Large intestine (tissue), 3 donors: ENCODE results near the gene NEO1. TPM values are rescaled to one million over a fixed set of nuclear protein-coding genes. Genes with fewer than 3 reads are reported as not detected.

Experiments
- DNase-seq, 2 donors: peaks; one replicate each; pipeline versions ENCODE4 v3.0.0 to v3.0.0-alpha.2; 2013
- H3K27ac ChIP-seq: one replicate; pipeline ENCODE4 v1.5.1; 2013; ENCODE audit warnings: low read length
- H3K27me3 ChIP-seq: 2 replicates; pipeline ENCODE4 v1.6.1; 2013; ENCODE audit warnings: low read length; ENCODE audit not compliant: control insufficient read depth, insufficient read depth
- H3K36me3 ChIP-seq: 2 replicates; pipeline ENCODE4 v1.6.1; 2013; ENCODE audit warnings: low read length; ENCODE audit not compliant: control insufficient read depth, insufficient read depth
- H3K4me1 ChIP-seq: one replicate; pipeline ENCODE4 v1.6.1; 2013; ENCODE audit warnings: low read length; ENCODE audit not compliant: control insufficient read depth, insufficient read depth
- H3K4me3 ChIP-seq: one replicate; pipeline ENCODE4 v1.5.1; 2013; ENCODE audit warnings: low read length
- H3K9me3 ChIP-seq: one replicate; pipeline ENCODE4 v1.6.1; 2013; ENCODE audit warnings: mild to moderate bottlenecking, low read depth, low read length, moderate library complexity; ENCODE audit not compliant: control insufficient read depth
- WGBS: methylation state at CpG from one replicate; pipeline ENCODE4 v1.1.5; 2013; ENCODE audit warnings: low lambda C conversion rate; ENCODE audit not compliant: insufficient coverage; 5-methylcytosine and 5-hydroxymethylcytosine counted together
- polyA plus RNA-seq: library from polyadenylated mRNA; unstranded; fragments of 120-200 nt; gene quantifications from one replicate; pipeline ENCODE4 v1.2.1, GENCODE V29; 2013

Gene NEO1
- polyA plus RNA-seq, 1 donor: 135 TPM

GRCh38 chr15:73246898-73247297, 194.6 kb downstream of the NEO1 start:
- H3K4me1 ChIP-seq: no peaks in the 10 kb centered on the region
- no peak overlapping the region for H3K27ac ChIP-seq
- no peak for DNase-seq
- no peak overlapping the region for H3K4me3 ChIP-seq
- no peaks in the 10 kb centered on the region for H3K27me3 ChIP-seq
- H3K9me3 ChIP-seq: no peaks in the 10 kb centered on the region
- WGBS: no CpG with 5 or more reads among the region's 1 CpG
- peaks cover 30% of the 10 kb centered on the region for H3K36me3 ChIP-seq

GRCh38 chr15:73247331-73247730, 195.1 kb downstream of the NEO1 start:
- H3K27me3 ChIP-seq: no peaks in the 10 kb centered on the region

GRCh38 chr15:73249499-73249898, 197.2 kb downstream of the NEO1 start:
- Histone ChIP-seq H3K4me1 (no peaks in the 10 kb centered on the region), H3K36me3 (peaks cover 39% of the 10 kb centered on the region), H3K27me3 (no peaks in the 10 kb centered on the region), H3K9me3 (no peaks in the 10 kb centered on the region), H3K4me3 (no peak overlapping the region), H3K27ac (no peak overlapping the region)
- 100% methylated on average over 1 of the region's 4 CpGs for WGBS
- DNase-seq: no peak

More at GRCh38 chr15:73247331-73247730, 195.1 kb downstream of the NEO1 start:
- H3K4me3 ChIP-seq: no peak overlapping the region
- H3K36me3 ChIP-seq: peaks cover 31% of the 10 kb centered on the region
- no peak for DNase-seq
- H3K27ac ChIP-seq: no peak overlapping the region
- no peaks in the 10 kb centered on the region for H3K9me3 ChIP-seq
- H3K4me1 ChIP-seq: no peaks in the 10 kb centered on the region
- no CpG with 5 or more reads among the region's 1 CpG for WGBS

- Histone ChIP-seq H3K27ac (no peak overlapping the region), H3K36me3 (peaks cover 55% of the 10 kb centered on the region), H3K27me3 (no peaks in the 10 kb centered on the region), H3K4me3 (no peak overlapping the region), H3K4me1 (no peaks in the 10 kb centered on the region), H3K9me3 (no peaks in the 10 kb centered on the region)
- WGBS: 100% methylated on average over 1 of the region's 6 CpGs
- no peak for DNase-seq
These were observed 202.3 kb downstream of the NEO1 start for GRCh38 chr15:73254598-73254997.

- Histone ChIP-seq H3K4me3 (no peak overlapping the region), H3K27ac (no peak overlapping the region), H3K27me3 (no peaks in the 10 kb centered on the region), H3K9me3 (no peaks in the 10 kb centered on the region), H3K4me1 (no peaks in the 10 kb centered on the region), H3K36me3 (peaks cover 65% of the 10 kb centered on the region)
- no peak for DNase-seq
- WGBS: 100% methylated on average over 2 of the region's 5 CpGs
These were observed 206.2 kb downstream of the NEO1 start for GRCh38 chr15:73258271-73259108.

GRCh38 chr15:73264881-73265280, 212.6 kb downstream of the NEO1 start:
- H3K36me3 ChIP-seq: peaks cover 40% of the 10 kb centered on the region
- no peak overlapping the region for H3K4me3 ChIP-seq
- no peaks in the 10 kb centered on the region for H3K9me3 ChIP-seq
- no peaks in the 10 kb centered on the region for H3K4me1 ChIP-seq
- WGBS: 83% methylated on average over 1 of the region's 5 CpGs
- H3K27ac ChIP-seq: no peak overlapping the region
- H3K27me3 ChIP-seq: no peaks in the 10 kb centered on the region
- DNase-seq: no peak

GRCh38 chr15:73265536-73266153, 213.4 kb downstream of the NEO1 start:
- Histone ChIP-seq H3K4me3 (no peak overlapping the region), H3K36me3 (peaks cover 41% of the 10 kb centered on the region), H3K9me3 (no peaks in the 10 kb centered on the region), H3K27me3 (no peaks in the 10 kb centered on the region), H3K27ac (no peak overlapping the region), H3K4me1 (no peaks in the 10 kb centered on the region)
- peak; percentile 33 to 34 for DNase-seq
- no CpG with 5 or more reads among the region's 4 CpGs for WGBS

GRCh38 chr15:73268457-73268856, 216.2 kb downstream of the NEO1 start:
- DNase-seq: no peak
- Histone ChIP-seq H3K9me3 (no peaks in the 10 kb centered on the region), H3K4me3 (no peak overlapping the region), H3K27ac (no peak overlapping the region), H3K36me3 (peaks cover 53% of the 10 kb centered on the region), H3K4me1 (no peaks in the 10 kb centered on the region), H3K27me3 (no peaks in the 10 kb centered on the region)
- WGBS: no CpG with 5 or more reads among the region's 1 CpG

GRCh38 chr15:73270366-73271097, 218.3 kb downstream of the NEO1 start:
- DNase-seq: no peak
- no peak overlapping the region for H3K4me3 ChIP-seq
- no peaks in the 10 kb centered on the region for H3K4me1 ChIP-seq
- H3K27ac ChIP-seq: no peak overlapping the region
- peaks cover 61% of the 10 kb centered on the region for H3K36me3 ChIP-seq
- H3K27me3 ChIP-seq: no peaks in the 10 kb centered on the region
- H3K9me3 ChIP-seq: no peaks in the 10 kb centered on the region
- WGBS: 100% methylated on average over 1 of the region's 3 CpGs

- Histone ChIP-seq H3K36me3 (peaks cover 57% of the 10 kb centered on the region), H3K27me3 (no peaks in the 10 kb centered on the region), H3K9me3 (no peaks in the 10 kb centered on the region), H3K4me1 (no peaks in the 10 kb centered on the region), H3K4me3 (no peak overlapping the region), H3K27ac (no peak overlapping the region)
- no CpG with 5 or more reads among the region's 5 CpGs for WGBS
- DNase-seq: peak; percentile 35 to 38
These were observed 221.1 kb downstream of the NEO1 start for GRCh38 chr15:73273181-73274002.
